ENCODE measurements around the gene ARHGAP8.
"Not testable (repeated sequence)": the region's sequence is repeated elsewhere in the genome, so short reads cannot be mapped to it uniquely, and the experiment has no call there.

ARHGAP8 gene

DNA sequence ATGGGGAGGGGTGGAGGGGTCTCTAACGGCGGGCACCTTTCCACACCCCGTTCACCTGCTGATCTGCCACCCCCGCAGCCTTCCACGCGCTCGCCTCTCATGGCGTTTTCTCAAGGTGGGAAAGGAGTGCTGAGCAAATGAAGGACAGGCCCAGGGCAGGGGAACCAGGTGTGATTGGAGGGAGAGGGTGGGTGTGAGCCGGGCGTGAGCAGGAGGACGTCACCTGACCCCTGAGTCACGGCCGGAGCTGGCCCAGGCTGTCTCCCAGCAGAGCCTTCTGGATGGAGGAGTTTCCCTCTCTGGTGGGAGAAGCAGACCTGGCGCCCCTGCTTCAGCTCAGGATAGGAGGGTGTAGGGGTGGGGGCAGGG lies 14.0 kb upstream of the ARHGAP8 start:
- Histone ChIP-seq H3F3A (ENCODE audit: low read depth) (no peaks in the 10 kb centered on the region), H3K27me3 (ENCODE audit: insufficient read depth, low read length, poor library complexity, severe bottlenecking) (no peaks in the 10 kb centered on the region), H3K9ac (ENCODE audit: low read depth, low read length, poor library complexity, severe bottlenecking) (no peak overlapping the region), H3K9me2 (replicated peaks; ENCODE audit: low read depth, low read length) (no peaks in the 10 kb centered on the region), H3K36me3 (ENCODE audit: insufficient read depth, low read length) (no peaks in the 10 kb centered on the region), H3K4me2 (ENCODE audit: low read depth, low read length, poor library complexity, severe bottlenecking) (no peak overlapping the region), H3K4me1 (ENCODE audit: insufficient read depth, low read length, poor library complexity, severe bottlenecking) (no peaks in the 10 kb centered on the region), H3K4me3 (ENCODE audit: low read length, poor library complexity, severe bottlenecking) (no peak overlapping the region), H4K20me1 (ENCODE audit: insufficient read depth, low read length, poor library complexity, severe bottlenecking) (no peaks in the 10 kb centered on the region), H2AFZ (ENCODE audit: low read length) (no peak overlapping the region), H3K79me2 (ENCODE audit: insufficient read depth, low read length) (no peaks in the 10 kb centered on the region), H3K9me3 (ENCODE audit: insufficient read depth, low read depth, low read length) (no peaks in the 10 kb centered on the region)
- TF ChIP-seq EZH2phosphoT487 (IDR thresholded peaks at IDR 0.05; ENCODE audit: borderline replicate concordance): no peak
- TF ChIP-seq, protein P1, sequence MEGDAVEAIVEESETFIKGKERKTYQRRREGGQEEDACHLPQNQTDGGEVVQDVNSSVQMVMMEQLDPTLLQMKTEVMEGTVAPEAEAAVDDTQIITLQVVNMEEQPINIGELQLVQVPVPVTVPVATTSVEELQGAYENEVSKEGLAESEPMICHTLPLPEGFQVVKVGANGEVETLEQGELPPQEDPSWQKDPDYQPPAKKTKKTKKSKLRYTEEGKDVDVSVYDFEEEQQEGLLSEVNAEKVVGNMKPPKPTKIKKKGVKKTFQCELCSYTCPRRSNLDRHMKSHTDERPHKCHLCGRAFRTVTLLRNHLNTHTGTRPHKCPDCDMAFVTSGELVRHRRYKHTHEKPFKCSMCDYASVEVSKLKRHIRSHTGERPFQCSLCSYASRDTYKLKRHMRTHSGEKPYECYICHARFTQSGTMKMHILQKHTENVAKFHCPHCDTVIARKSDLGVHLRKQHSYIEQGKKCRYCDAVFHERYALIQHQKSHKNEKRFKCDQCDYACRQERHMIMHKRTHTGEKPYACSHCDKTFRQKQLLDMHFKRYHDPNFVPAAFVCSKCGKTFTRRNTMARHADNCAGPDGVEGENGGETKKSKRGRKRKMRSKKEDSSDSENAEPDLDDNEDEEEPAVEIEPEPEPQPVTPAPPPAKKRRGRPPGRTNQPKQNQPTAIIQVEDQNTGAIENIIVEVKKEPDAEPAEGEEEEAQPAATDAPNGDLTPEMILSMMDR (conservative IDR thresholded peaks at IDR 0.05; ENCODE audit: low read length): no peak

DNA sequence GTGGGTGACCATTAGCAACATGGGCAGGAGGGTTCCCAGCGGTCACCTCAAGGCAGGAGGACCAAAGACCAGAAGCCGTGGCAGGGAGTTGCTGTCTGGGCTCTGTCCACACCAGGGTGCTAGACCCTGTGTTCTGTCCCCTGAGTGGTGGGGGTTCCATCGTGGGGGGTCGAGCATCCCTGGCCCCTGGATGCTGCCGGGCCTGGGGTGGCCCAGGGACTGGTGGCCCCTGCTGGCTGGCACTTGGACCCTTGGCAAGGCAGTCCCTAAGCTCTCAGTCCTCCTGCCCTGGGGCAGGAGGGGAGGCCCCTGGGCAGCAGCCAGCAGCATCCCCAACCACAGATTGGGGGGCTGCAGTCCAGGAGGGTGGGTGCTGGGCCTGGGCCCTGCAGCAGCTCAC lies 13.4 kb upstream of the ARHGAP8 start:
- Histone ChIP-seq H3K9me2 (replicated peaks; ENCODE audit: low read depth, low read length) (no peaks in the 10 kb centered on the region), H3K4me1 (ENCODE audit: insufficient read depth, low read length, poor library complexity, severe bottlenecking) (no peaks in the 10 kb centered on the region), H3F3A (ENCODE audit: low read depth) (no peaks in the 10 kb centered on the region), H3K4me3 (ENCODE audit: low read length, poor library complexity, severe bottlenecking) (no peak overlapping the region), H3K9me3 (ENCODE audit: insufficient read depth, low read depth, low read length) (no peaks in the 10 kb centered on the region), H3K79me2 (ENCODE audit: insufficient read depth, low read length) (no peaks in the 10 kb centered on the region), H3K27me3 (ENCODE audit: insufficient read depth, low read length, poor library complexity, severe bottlenecking) (no peaks in the 10 kb centered on the region), H3K4me2 (ENCODE audit: low read depth, low read length, poor library complexity, severe bottlenecking) (no peak overlapping the region), H3K9ac (ENCODE audit: low read depth, low read length, poor library complexity, severe bottlenecking) (no peak overlapping the region), H4K20me1 (ENCODE audit: insufficient read depth, low read length, poor library complexity, severe bottlenecking) (no peaks in the 10 kb centered on the region), H2AFZ (ENCODE audit: low read length) (no peak overlapping the region), H3K36me3 (ENCODE audit: insufficient read depth, low read length) (no peaks in the 10 kb centered on the region)
- TF ChIP-seq, protein P1 (conservative IDR thresholded peaks at IDR 0.05; ENCODE audit: low read length): no peak
- TF ChIP-seq EZH2phosphoT487 (IDR thresholded peaks at IDR 0.05; ENCODE audit: borderline replicate concordance): no peak

DNA sequence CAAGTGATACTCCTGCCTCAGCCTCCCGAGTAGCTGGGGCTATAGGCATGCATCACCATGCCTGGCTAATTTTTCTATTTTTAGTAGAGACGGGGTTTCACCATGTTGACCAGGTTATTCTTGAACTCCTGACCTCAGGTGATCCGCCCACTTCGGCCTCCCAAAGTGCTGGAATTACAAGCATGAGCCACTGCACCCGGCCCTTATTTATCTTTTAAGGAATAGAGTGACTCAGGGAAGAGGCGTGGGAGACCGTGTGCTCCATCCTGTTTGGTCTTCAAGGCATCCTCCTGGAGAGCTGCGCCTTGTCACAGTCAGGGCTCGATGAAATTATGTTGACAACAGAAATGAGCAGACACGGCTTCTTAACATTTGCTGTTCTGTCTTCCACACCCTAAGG lies 12.7 kb upstream of the ARHGAP8 start:
- H3K4me1 ChIP-seq (ENCODE audit: insufficient read depth, low read length, poor library complexity, severe bottlenecking); H3K9me3 ChIP-seq (ENCODE audit: insufficient read depth, low read depth, low read length); H3K4me2 ChIP-seq (ENCODE audit: low read depth, low read length, poor library complexity, severe bottlenecking); H3K79me2 ChIP-seq (ENCODE audit: insufficient read depth, low read length); H4K20me1 ChIP-seq (ENCODE audit: insufficient read depth, low read length, poor library complexity, severe bottlenecking); H3K36me3 ChIP-seq (ENCODE audit: insufficient read depth, low read length); H3K9me2 ChIP-seq (replicated peaks; ENCODE audit: low read depth, low read length); H3F3A ChIP-seq (ENCODE audit: low read depth); H3K4me3 ChIP-seq (ENCODE audit: low read length, poor library complexity, severe bottlenecking); H3K9ac ChIP-seq (ENCODE audit: low read depth, low read length, poor library complexity, severe bottlenecking); H3K27me3 ChIP-seq (ENCODE audit: insufficient read depth, low read length, poor library complexity, severe bottlenecking); H2AFZ ChIP-seq (ENCODE audit: low read length): not testable (repeated sequence)

DNA sequence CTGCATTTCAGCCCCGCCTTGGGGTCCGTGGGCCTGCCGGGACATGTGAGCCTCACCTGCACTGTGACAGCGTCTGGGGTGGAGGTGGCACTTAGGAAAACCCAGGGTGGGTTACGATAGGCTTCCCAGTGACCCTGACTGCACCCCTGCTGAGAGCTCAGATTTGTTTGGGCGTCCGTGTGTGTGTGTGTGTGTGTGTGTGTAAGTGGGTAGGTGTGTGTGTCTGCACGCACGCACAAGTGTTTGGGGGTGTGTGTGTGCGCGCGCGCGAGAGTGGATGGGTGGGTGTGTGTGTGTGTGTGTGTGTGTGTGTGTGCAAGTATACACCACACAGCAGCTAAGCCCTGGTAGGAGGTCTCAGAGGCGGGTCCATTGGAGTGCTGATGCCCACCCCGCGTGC lies 12.1 kb upstream of the ARHGAP8 start:
- Histone ChIP-seq H3K9me3 (ENCODE audit: insufficient read depth, low read depth, low read length) (no peaks in the 10 kb centered on the region), H3K4me2 (ENCODE audit: low read depth, low read length, poor library complexity, severe bottlenecking) (no peak overlapping the region), H2AFZ (ENCODE audit: low read length) (no peak overlapping the region)

More for the DNA sequence above, 12.1 kb upstream of the ARHGAP8 start:
- Histone ChIP-seq H3K79me2 (ENCODE audit: insufficient read depth, low read length) (no peaks in the 10 kb centered on the region), H3K9me2 (replicated peaks; ENCODE audit: low read depth, low read length) (no peaks in the 10 kb centered on the region), H3K9ac (ENCODE audit: low read depth, low read length, poor library complexity, severe bottlenecking) (no peak overlapping the region), H3F3A (ENCODE audit: low read depth) (no peaks in the 10 kb centered on the region), H4K20me1 (ENCODE audit: insufficient read depth, low read length, poor library complexity, severe bottlenecking) (no peaks in the 10 kb centered on the region), H3K4me3 (ENCODE audit: low read length, poor library complexity, severe bottlenecking) (no peak overlapping the region), H3K36me3 (ENCODE audit: insufficient read depth, low read length) (no peaks in the 10 kb centered on the region), H3K27me3 (ENCODE audit: insufficient read depth, low read length, poor library complexity, severe bottlenecking) (no peaks in the 10 kb centered on the region), H3K4me1 (ENCODE audit: insufficient read depth, low read length, poor library complexity, severe bottlenecking) (no peaks in the 10 kb centered on the region)
- TF ChIP-seq, protein P1 (conservative IDR thresholded peaks at IDR 0.05; ENCODE audit: low read length): no peak
- TF ChIP-seq EZH2phosphoT487 (IDR thresholded peaks at IDR 0.05; ENCODE audit: borderline replicate concordance): no peak

Measured in Loucy (cell line).